HepG2 (cell line): Measurements from ENCODE around the gene ZFP64. TPM values are rescaled to one million over a fixed set of nuclear protein-coding genes. Genes with fewer than 3 reads are reported as not detected.

Experiments used
- DDIT3 ChIP-seq: sonication (generic); formaldehyde crosslinking; IDR thresholded peaks from 2 replicates; pipeline ENCODE4 v1.4.0; 2020; ENCODE audit warnings: mild to moderate bottlenecking, missing genetic modification reagents
- FOXO1 ChIP-seq: sonication (generic); formaldehyde crosslinking; IDR thresholded peaks from 2 replicates; pipeline ENCODE4 v1.4.0; 2020; ENCODE audit warnings: missing genetic modification reagents
- HNF4A ChIP-seq: sonication (generic); formaldehyde crosslinking; IDR thresholded peaks from 2 replicates; pipeline ENCODE4 v1.4.0; 2020; ENCODE audit warnings: missing genetic modification reagents
- KLF6 ChIP-seq: IDR thresholded peaks from 2 replicates; pipeline ENCODE4 v1.8.0; 2016; ENCODE audit warnings: missing biosample characterization, missing genetic modification reagents
- NFATC3 ChIP-seq: sonication (generic); formaldehyde crosslinking; IDR thresholded peaks from 2 replicates; pipeline ENCODE4 v1.5.1; 2020; ENCODE audit warnings: mild to moderate bottlenecking, missing genetic modification reagents
- NR2F1 ChIP-seq, 2 experiments: fragments of 450-650 bp in 1 of 2; formaldehyde crosslinking in 1 of 2; IDR thresholded peaks; 2 replicates each; pipeline versions ENCODE4 v1.5.0 to v1.6.1; 2016 to 2020; ENCODE audit warnings: mild to moderate bottlenecking in 1 of 2, missing compliant biosample characterization in 1 of 2, missing genetic modification reagents in 1 of 2, moderate library complexity in 1 of 2
- STAT5B ChIP-seq: sonication (generic); formaldehyde crosslinking; IDR thresholded peaks from 2 replicates; pipeline ENCODE4 v1.4.0; 2020; ENCODE audit warnings: missing genetic modification reagents
- STAT6 ChIP-seq: sonication (generic); formaldehyde crosslinking; IDR thresholded peaks from 2 replicates; pipeline ENCODE4 v1.4.0; 2020; ENCODE audit warnings: missing genetic modification reagents, mild to moderate bottlenecking, borderline replicate concordance
- TRAFD1 ChIP-seq: sonication (generic); formaldehyde crosslinking; IDR thresholded peaks from 2 replicates; pipeline ENCODE4 v1.5.1; 2020; ENCODE audit warnings: missing genetic modification reagents, mild to moderate bottlenecking, borderline replicate concordance
- YY1 ChIP-seq: IDR thresholded peaks from 2 replicates; pipeline ENCODE4 v1.6.1; 2011; ENCODE audit warnings: low read length, low read depth, moderate library complexity, mild to moderate bottlenecking; ENCODE audit not compliant: insufficient read depth, insufficient replicate concordance
- ZBTB21 ChIP-seq: sonication (generic); formaldehyde crosslinking; IDR thresholded peaks from 2 replicates; pipeline ENCODE4 v1.4.0; 2020; ENCODE audit warnings: missing genetic modification reagents
- ZBTB38 ChIP-seq: sonication (generic); formaldehyde crosslinking; IDR thresholded peaks from 2 replicates; pipeline ENCODE4 v1.5.1; 2020; ENCODE audit warnings: mild to moderate bottlenecking, missing genetic modification reagents
- ZNF264 ChIP-seq: sonication (generic); formaldehyde crosslinking; IDR thresholded peaks from 2 replicates; pipeline ENCODE4 v1.4.0; 2020; ENCODE audit warnings: missing genetic modification reagents
- ZNF296 ChIP-seq: sonication (generic); formaldehyde crosslinking; conservative IDR thresholded peaks from 2 replicates; pipeline ENCODE4 v1.5.0; 2020; ENCODE audit warnings: mild to moderate bottlenecking, missing genetic modification reagents
- ZNF337 ChIP-seq: sonication (generic); formaldehyde crosslinking; IDR thresholded peaks from 2 replicates; pipeline ENCODE4 v1.5.1; 2020; ENCODE audit warnings: missing genetic modification reagents, low read depth, mild to moderate bottlenecking, borderline replicate concordance
- ZNF530 ChIP-seq: sonication (generic); formaldehyde crosslinking; IDR thresholded peaks from 2 replicates; pipeline ENCODE4 v1.5.0; 2020; ENCODE audit warnings: low read depth, mild to moderate bottlenecking, missing genetic modification reagents
- ZNF550 ChIP-seq: sonication (generic); formaldehyde crosslinking; IDR thresholded peaks from 2 replicates; pipeline ENCODE4 v1.4.0; 2020; ENCODE audit warnings: mild to moderate bottlenecking, missing genetic modification reagents, borderline replicate concordance
- ZNF563 ChIP-seq: sonication (generic); formaldehyde crosslinking; IDR thresholded peaks from 2 replicates; pipeline ENCODE4 v1.8.0; 2022; ENCODE audit warnings: mild to moderate bottlenecking, moderate library complexity, missing genetic modification reagents
- polyA plus RNA-seq, 8 experiments: library from polyadenylated mRNA; depleted of rRNA in 3 of 8; stranded (reverse) in 7 of 8; unstranded in 1 of 8; fragments of >200 nt; fragmentation: Illumina TruSeq in 4 of 8; extraction: Trizol in 4 of 8; gene quantifications; 2 replicates each; pipeline versions ENCODE4 v1.2.1 to v1.2.3, GENCODE V29; 2011 to 2016; ENCODE audit warnings: low read depth in 4 of 8, missing spikeins in 1 of 8, mixed read lengths in 1 of 8; ENCODE audit not compliant: insufficient read depth in 1 of 8
- total RNA-seq, 5 experiments: library from RNA; depleted of rRNA; stranded (reverse); fragments of >200 nt; fragmentation: Illumina TruSeq; extraction: Trizol; gene quantifications; 2 replicates each; pipeline ENCODE4 v1.2.3, GENCODE V29; 2016; ENCODE audit warnings: low read depth in 1 of 5
- TF ChIP-seq, protein P1 (sequence below): sonication (generic); formaldehyde crosslinking; IDR thresholded peaks from 2 replicates; pipeline ENCODE4 v1.4.0; 2020; ENCODE audit warnings: missing genetic modification reagents, borderline replicate concordance
- TF ChIP-seq, protein P2 (sequence below): IDR thresholded peaks from 2 replicates; pipeline ENCODE4 v1.6.1; 2016; ENCODE audit warnings: mild to moderate bottlenecking

The ZFP64 gene
- total and polyA plus RNA-seq, 2 of the 13 experiments (the other 11 are each of a cell fraction or from before 2014, with no cell fraction given), result 12.0 to 24.3 TPM

DNA sequence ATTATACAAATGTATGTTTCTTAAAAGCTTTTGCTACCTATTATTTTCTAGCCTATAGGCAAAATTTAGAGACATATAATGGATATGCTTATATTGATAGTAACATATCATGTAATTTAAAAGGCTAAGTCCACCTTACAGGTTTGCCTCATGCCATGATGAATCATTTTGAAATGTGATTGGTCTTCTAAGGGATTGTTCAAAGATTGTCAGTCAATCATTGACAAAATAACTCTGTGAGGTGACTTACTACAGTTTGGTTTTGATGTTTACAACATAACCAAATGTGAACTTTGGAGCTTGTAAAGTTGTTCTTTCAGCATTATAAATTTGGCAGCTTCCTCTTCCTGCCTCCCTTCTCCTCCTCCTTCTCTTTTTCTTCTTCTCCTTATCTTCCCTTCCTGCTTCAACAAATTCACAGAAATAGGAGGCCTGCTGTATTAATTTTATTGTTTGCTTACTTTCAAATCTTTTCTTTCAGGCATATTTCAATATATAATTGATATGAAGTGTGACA lies 39.7 kb upstream of the ZFP64 start (continued):
- no peak for TF ChIP-seq STAT6 (CRISPR knock-in tag)
- TF ChIP-seq NR2F1 (CRISPR knock-in tag; IDR thresholded peaks at IDR 0.05), result no peak
- TF ChIP-seq YY1, result no peak
- no peak for TF ChIP-seq ZBTB38 (CRISPR knock-in tag)
- no peak for TF ChIP-seq DDIT3 (CRISPR knock-in tag)
- TF ChIP-seq NFATC3 (CRISPR knock-in tag), result no peak
- no peak for TF ChIP-seq ZNF337 (CRISPR knock-in tag)
- TF ChIP-seq, protein P1, sequence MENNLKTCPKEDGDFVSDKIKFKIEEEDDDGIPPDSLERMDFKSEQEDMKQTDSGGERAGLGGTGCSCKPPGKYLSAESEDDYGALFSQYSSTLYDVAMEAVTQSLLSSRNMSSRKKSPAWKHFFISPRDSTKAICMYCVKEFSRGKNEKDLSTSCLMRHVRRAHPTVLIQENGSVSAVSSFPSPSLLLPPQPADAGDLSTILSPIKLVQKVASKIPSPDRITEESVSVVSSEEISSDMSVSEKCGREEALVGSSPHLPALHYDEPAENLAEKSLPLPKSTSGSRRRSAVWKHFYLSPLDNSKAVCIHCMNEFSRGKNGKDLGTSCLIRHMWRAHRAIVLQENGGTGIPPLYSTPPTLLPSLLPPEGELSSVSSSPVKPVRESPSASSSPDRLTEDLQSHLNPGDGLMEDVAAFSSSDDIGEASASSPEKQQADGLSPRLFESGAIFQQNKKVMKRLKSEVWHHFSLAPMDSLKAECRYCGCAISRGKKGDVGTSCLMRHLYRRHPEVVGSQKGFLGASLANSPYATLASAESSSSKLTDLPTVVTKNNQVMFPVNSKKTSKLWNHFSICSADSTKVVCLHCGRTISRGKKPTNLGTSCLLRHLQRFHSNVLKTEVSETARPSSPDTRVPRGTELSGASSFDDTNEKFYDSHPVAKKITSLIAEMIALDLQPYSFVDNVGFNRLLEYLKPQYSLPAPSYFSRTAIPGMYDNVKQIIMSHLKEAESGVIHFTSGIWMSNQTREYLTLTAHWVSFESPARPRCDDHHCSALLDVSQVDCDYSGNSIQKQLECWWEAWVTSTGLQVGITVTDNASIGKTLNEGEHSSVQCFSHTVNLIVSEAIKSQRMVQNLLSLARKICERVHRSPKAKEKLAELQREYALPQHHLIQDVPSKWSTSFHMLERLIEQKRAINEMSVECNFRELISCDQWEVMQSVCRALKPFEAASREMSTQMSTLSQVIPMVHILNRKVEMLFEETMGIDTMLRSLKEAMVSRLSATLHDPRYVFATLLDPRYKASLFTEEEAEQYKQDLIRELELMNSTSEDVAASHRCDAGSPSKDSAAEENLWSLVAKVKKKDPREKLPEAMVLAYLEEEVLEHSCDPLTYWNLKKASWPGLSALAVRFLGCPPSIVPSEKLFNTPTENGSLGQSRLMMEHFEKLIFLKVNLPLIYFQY (CRISPR knock-in tag), result no peak; the same call in 1 of the 2 replicates
- TF ChIP-seq STAT5B (CRISPR knock-in tag), result no peak
- TF ChIP-seq FOXO1 (CRISPR knock-in tag), result peak; percentile 78; the same call in 1 of the 2 replicates
- TF ChIP-seq ZNF264, result no peak
- TF ChIP-seq, protein P2, sequence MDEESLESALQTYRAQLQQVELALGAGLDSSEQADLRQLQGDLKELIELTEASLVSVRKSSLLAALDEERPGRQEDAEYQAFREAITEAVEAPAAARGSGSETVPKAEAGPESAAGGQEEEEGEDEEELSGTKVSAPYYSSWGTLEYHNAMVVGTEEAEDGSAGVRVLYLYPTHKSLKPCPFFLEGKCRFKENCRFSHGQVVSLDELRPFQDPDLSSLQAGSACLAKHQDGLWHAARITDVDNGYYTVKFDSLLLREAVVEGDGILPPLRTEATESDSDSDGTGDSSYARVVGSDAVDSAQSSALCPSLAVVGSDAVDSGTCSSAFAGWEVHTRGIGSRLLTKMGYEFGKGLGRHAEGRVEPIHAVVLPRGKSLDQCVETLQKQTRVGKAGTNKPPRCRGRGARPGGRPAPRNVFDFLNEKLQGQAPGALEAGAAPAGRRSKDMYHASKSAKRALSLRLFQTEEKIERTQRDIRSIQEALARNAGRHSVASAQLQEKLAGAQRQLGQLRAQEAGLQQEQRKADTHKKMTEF (CRISPR knock-in tag), result peak; percentile 73; the same call in 1 of the 2 replicates
- TF ChIP-seq KLF6, result no peak; the same call in 1 of the 2 replicates
- no peak for TF ChIP-seq ZNF530
- no peak for TF ChIP-seq ZNF296
- TF ChIP-seq ZNF550 (CRISPR knock-in tag), result no peak
- TF ChIP-seq ZBTB21, result 0 out of 2 replicates have a peak, but pooled peaks have one; percentile 37
- TF ChIP-seq HNF4A (CRISPR knock-in tag), result peak; percentile 89
- no peak for TF ChIP-seq TRAFD1 (CRISPR knock-in tag)
- TF ChIP-seq ZNF563 (CRISPR knock-in tag), result no peak
